HL-60/S4 treated with retinoic acid at 250 ng/mL for 4 days and 3 days (cell line): Measurements from ENCODE around the gene MCC.

ENCODE experiments used
- in situ Hi-C: fragments of 300-500 bp; cut with MboI; formaldehyde crosslinking; loops from 2 replicates; pipeline ENCODE4 v1.7.0; 2022; ENCODE audit warnings: low sequenced_read_pairs

Gene MCC

GRCh38 chr5:113373426-113373825 lies 114.8 kb downstream of the MCC start:
- in situ Hi-C loops = no loop called here

- in situ Hi-C loops = no loop called here
Observed at GRCh38 chr5:113371721-113372196, 116.5 kb downstream of the MCC start.

- in situ Hi-C loops = no loop called here
Observed at GRCh38 chr5:113367586-113367985, 120.7 kb downstream of the MCC start.

- in situ Hi-C loops = no loop called here
Observed at GRCh38 chr5:113364466-113364865, 123.8 kb downstream of the MCC start.

- in situ Hi-C loops = no loop called here
Observed at GRCh38 chr5:113361701-113362100, 126.6 kb downstream of the MCC start.

GRCh38 chr5:113359419-113359818 lies 128.8 kb downstream of the MCC start:
- in situ Hi-C loops = no loop called here

- in situ Hi-C loops = no loop called here
Observed at GRCh38 chr5:113358696-113359095, 129.6 kb downstream of the MCC start.

GRCh38 chr5:113357696-113358476 lies 130.4 kb downstream of the MCC start:
- in situ Hi-C loops = no loop called here

GRCh38 chr5:113356487-113356886 lies 131.8 kb downstream of the MCC start:
- in situ Hi-C loops = no loop called here

GRCh38 chr5:113354055-113354454 lies 134.2 kb downstream of the MCC start:
- in situ Hi-C loops = no loop called here

GRCh38 chr5:113347572-113347971 lies 140.7 kb downstream of the MCC start:
- in situ Hi-C loops = no loop called here

GRCh38 chr5:113344973-113345940 lies 143.0 kb downstream of the MCC start:
- in situ Hi-C loops = no loop called here

- in situ Hi-C loops = no loop called here
Observed at GRCh38 chr5:113343343-113343742, 144.9 kb downstream of the MCC start.

GRCh38 chr5:113340537-113340936 lies 147.7 kb downstream of the MCC start:
- in situ Hi-C loops = no loop called here

GRCh38 chr5:113338628-113339027 lies 149.6 kb downstream of the MCC start:
- in situ Hi-C loops = no loop called here

- in situ Hi-C loops = no loop called here
Observed at GRCh38 chr5:113337515-113338415, 150.5 kb downstream of the MCC start.

- in situ Hi-C loops = no loop called here
Observed at GRCh38 chr5:113336975-113337374, 151.3 kb downstream of the MCC start.

- in situ Hi-C loops = no loop called here
Observed at GRCh38 chr5:113333411-113333810, 154.8 kb downstream of the MCC start.

- in situ Hi-C loops = no loop called here
Observed at GRCh38 chr5:113331209-113331551, 157.1 kb downstream of the MCC start.

GRCh38 chr5:113330533-113331208 lies 157.6 kb downstream of the MCC start:
- in situ Hi-C loops = no loop called here
